Measurements from ENCODE around the gene ZNF761. TPM values are rescaled to one million over a fixed set of nuclear protein-coding genes. Genes with fewer than 3 reads are reported as not detected.
A peak's percentile ranks its signal among the peaks of the same experiment; 100 is the strongest.
"Not testable (repeated sequence)": the region's sequence is repeated elsewhere in the genome, so short reads cannot be mapped to it uniquely, and the experiment has no call there.

The ZNF761 gene
- total RNA-seq, 1 experiment from 2014 or later = 29.6 TPM

- DNase-seq = peak; percentile 92
- H3K9me3 ChIP-seq (ENCODE audit: low read length) = no peaks in the 10 kb centered on the region
- H3K4me3 ChIP-seq (ENCODE audit: low read length) = no peak overlapping the region
- no peak overlapping the region for H3K9ac ChIP-seq (ENCODE audit: low read length)
- no peak overlapping the region for H3K27ac ChIP-seq (ENCODE audit: low read length)
- no peaks in the 10 kb centered on the region for H3K36me3 ChIP-seq (ENCODE audit: insufficient read depth, low read length)
- no peaks in the 10 kb centered on the region for H3K4me1 ChIP-seq (ENCODE audit: low read length)
- no peaks in the 10 kb centered on the region for H3K79me2 ChIP-seq (ENCODE audit: low read length)
- H2AFZ ChIP-seq (ENCODE audit: low read length) = no peak overlapping the region
- no peaks in the 10 kb centered on the region for H3K9me2 ChIP-seq (replicated peaks; ENCODE audit: insufficient read depth, low read length)
- H3K4me2 ChIP-seq (ENCODE audit: low read depth, low read length, poor library complexity, severe bottlenecking) = no peak overlapping the region
- H3K27me3 ChIP-seq (ENCODE audit: low read length) = no peaks in the 10 kb centered on the region
- no peaks in the 10 kb centered on the region for H4K20me1 ChIP-seq (ENCODE audit: insufficient read depth, low read depth, low read length)
Observed at GRCh38 chr19:53424968-53425597, 6.7 kb upstream of the ZNF761 start.

GRCh38 chr19:53432088-53432661 is 391 bp downstream of the ZNF761 start:
- DNase-seq = peak; percentile 73
- Histone ChIP-seq H3K4me3 (ENCODE audit: low read length) (peak overlapping the region; percentile 99), H3K9me3 (ENCODE audit: low read length) (peaks cover 23% of the 10 kb centered on the region), H3K27ac (ENCODE audit: low read length) (no peak overlapping the region), H3K4me1 (ENCODE audit: low read length) (peaks cover 9% of the 10 kb centered on the region), H3K9me2 (replicated peaks; ENCODE audit: insufficient read depth, low read length) (no peaks in the 10 kb centered on the region), H4K20me1 (ENCODE audit: insufficient read depth, low read depth, low read length) (no peaks in the 10 kb centered on the region), H3K27me3 (ENCODE audit: low read length) (no peaks in the 10 kb centered on the region), H2AFZ (ENCODE audit: low read length) (peak overlapping the region; percentile 78; the same call in 1 of the 2 replicates), H3K36me3 (ENCODE audit: insufficient read depth, low read length) (peaks cover 41% of the 10 kb centered on the region), H3K79me2 (ENCODE audit: low read length) (peaks cover 48% of the 10 kb centered on the region), H3K9ac (ENCODE audit: low read length) (peak overlapping the region; percentile 90), H3K4me2 (ENCODE audit: low read depth, low read length, poor library complexity, severe bottlenecking) (peak overlapping the region; percentile 96)

- H3K4me1 ChIP-seq (ENCODE audit: low read length); DNase-seq; H3K27ac ChIP-seq (ENCODE audit: low read length); H3K4me2 ChIP-seq (ENCODE audit: low read depth, low read length, poor library complexity, severe bottlenecking); H3K27me3 ChIP-seq (ENCODE audit: low read length); H2AFZ ChIP-seq (ENCODE audit: low read length); H4K20me1 ChIP-seq (ENCODE audit: insufficient read depth, low read depth, low read length); H3K4me3 ChIP-seq (ENCODE audit: low read length); H3K9me2 ChIP-seq (replicated peaks; ENCODE audit: insufficient read depth, low read length); H3K9ac ChIP-seq (ENCODE audit: low read length): not testable (repeated sequence)
- H3K9me3 ChIP-seq (ENCODE audit: low read length) = peaks cover 32% of the 10 kb centered on the region
- H3K36me3 ChIP-seq (ENCODE audit: insufficient read depth, low read length) = peaks cover 80% of the 10 kb centered on the region
- H3K79me2 ChIP-seq (ENCODE audit: low read length) = peaks cover 10% of the 10 kb centered on the region
Observed at GRCh38 chr19:53443809-53444208, 12.0 kb downstream of the ZNF761 start.

- not testable (repeated sequence) for H4K20me1 ChIP-seq (ENCODE audit: insufficient read depth, low read depth, low read length); H3K4me2 ChIP-seq (ENCODE audit: low read depth, low read length, poor library complexity, severe bottlenecking); H3K4me1 ChIP-seq (ENCODE audit: low read length); H3K79me2 ChIP-seq (ENCODE audit: low read length); H3K27ac ChIP-seq (ENCODE audit: low read length); H2AFZ ChIP-seq (ENCODE audit: low read length); H3K4me3 ChIP-seq (ENCODE audit: low read length); DNase-seq; H3K9me2 ChIP-seq (replicated peaks; ENCODE audit: insufficient read depth, low read length); H3K9ac ChIP-seq (ENCODE audit: low read length); H3K27me3 ChIP-seq (ENCODE audit: low read length)
- H3K36me3 ChIP-seq (ENCODE audit: insufficient read depth, low read length) = peaks cover 90% of the 10 kb centered on the region
- peaks cover 38% of the 10 kb centered on the region for H3K9me3 ChIP-seq (ENCODE audit: low read length)
Observed at GRCh38 chr19:53447196-53447595, 15.4 kb downstream of the ZNF761 start.

- peaks cover 75% of the 10 kb centered on the region for H3K36me3 ChIP-seq (ENCODE audit: insufficient read depth, low read length)
Observed at GRCh38 chr19:53455828-53456227, 24.0 kb downstream of the ZNF761 start.

GRCh38 chr19:53460131-53460721 is 28.4 kb downstream of the ZNF761 start:
- not testable (repeated sequence) for H2AFZ ChIP-seq (ENCODE audit: low read length); H3K9ac ChIP-seq (ENCODE audit: low read length); H3K79me2 ChIP-seq (ENCODE audit: low read length); H3K27ac ChIP-seq (ENCODE audit: low read length); H3K9me2 ChIP-seq (replicated peaks; ENCODE audit: insufficient read depth, low read length); H3K4me1 ChIP-seq (ENCODE audit: low read length); H3K4me3 ChIP-seq (ENCODE audit: low read length); H4K20me1 ChIP-seq (ENCODE audit: insufficient read depth, low read depth, low read length); DNase-seq; H3K27me3 ChIP-seq (ENCODE audit: low read length); H3K4me2 ChIP-seq (ENCODE audit: low read depth, low read length, poor library complexity, severe bottlenecking)
- peaks cover 43% of the 10 kb centered on the region for H3K9me3 ChIP-seq (ENCODE audit: low read length)
- H3K36me3 ChIP-seq (ENCODE audit: insufficient read depth, low read length) = peaks cover 32% of the 10 kb centered on the region

More at GRCh38 chr19:53455828-53456227, 24.0 kb downstream of the ZNF761 start:
- no peak for DNase-seq
- H3K79me2 ChIP-seq (ENCODE audit: low read length) = no peaks in the 10 kb centered on the region
- peaks cover 65% of the 10 kb centered on the region for H3K9me3 ChIP-seq (ENCODE audit: low read length)
- H3K4me3 ChIP-seq (ENCODE audit: low read length) = no peak overlapping the region
- H2AFZ ChIP-seq (ENCODE audit: low read length) = no peak overlapping the region
- H3K27me3 ChIP-seq (ENCODE audit: low read length) = no peaks in the 10 kb centered on the region
- H3K4me1 ChIP-seq (ENCODE audit: low read length) = no peaks in the 10 kb centered on the region
- H4K20me1 ChIP-seq (ENCODE audit: insufficient read depth, low read depth, low read length) = no peaks in the 10 kb centered on the region
- no peaks in the 10 kb centered on the region for H3K9me2 ChIP-seq (replicated peaks; ENCODE audit: insufficient read depth, low read length)
- no peak overlapping the region for H3K27ac ChIP-seq (ENCODE audit: low read length)
- no peak overlapping the region for H3K9ac ChIP-seq (ENCODE audit: low read length)
- no peak overlapping the region for H3K4me2 ChIP-seq (ENCODE audit: low read depth, low read length, poor library complexity, severe bottlenecking)

- Histone ChIP-seq H3K4me1 (ENCODE audit: low read length) (no peaks in the 10 kb centered on the region), H3K79me2 (ENCODE audit: low read length) (no peaks in the 10 kb centered on the region), H3K27me3 (ENCODE audit: low read length) (no peaks in the 10 kb centered on the region), H3K4me2 (ENCODE audit: low read depth, low read length, poor library complexity, severe bottlenecking) (no peak overlapping the region), H3K4me3 (ENCODE audit: low read length) (no peak overlapping the region), H3K27ac (ENCODE audit: low read length) (no peak overlapping the region), H3K9me2 (replicated peaks; ENCODE audit: insufficient read depth, low read length) (no peaks in the 10 kb centered on the region), H3K36me3 (ENCODE audit: insufficient read depth, low read length) (peaks cover 16% of the 10 kb centered on the region), H4K20me1 (ENCODE audit: insufficient read depth, low read depth, low read length) (no peaks in the 10 kb centered on the region), H2AFZ (ENCODE audit: low read length) (no peak overlapping the region), H3K9ac (ENCODE audit: low read length) (no peak overlapping the region), H3K9me3 (ENCODE audit: low read length) (peaks cover 27% of the 10 kb centered on the region)
- no peak for DNase-seq
Observed at GRCh38 chr19:53461866-53462265, 30.1 kb downstream of the ZNF761 start.

GRCh38 chr19:53462861-53463260 is 31.1 kb downstream of the ZNF761 start:
- no peak for DNase-seq
- Histone ChIP-seq H3K9ac (ENCODE audit: low read length) (no peak overlapping the region), H4K20me1 (ENCODE audit: insufficient read depth, low read depth, low read length) (no peaks in the 10 kb centered on the region), H3K27me3 (ENCODE audit: low read length) (no peaks in the 10 kb centered on the region), H3K9me3 (ENCODE audit: low read length) (peaks cover 18% of the 10 kb centered on the region), H3K27ac (ENCODE audit: low read length) (no peak overlapping the region), H2AFZ (ENCODE audit: low read length) (no peak overlapping the region), H3K36me3 (ENCODE audit: insufficient read depth, low read length) (peaks cover 10% of the 10 kb centered on the region; the same call in 1 of the 2 replicates), H3K4me3 (ENCODE audit: low read length) (no peak overlapping the region), H3K79me2 (ENCODE audit: low read length) (peaks cover 3% of the 10 kb centered on the region; the same call in 1 of the 2 replicates), H3K4me2 (ENCODE audit: low read depth, low read length, poor library complexity, severe bottlenecking) (no peak overlapping the region), H3K9me2 (replicated peaks; ENCODE audit: insufficient read depth, low read length) (no peaks in the 10 kb centered on the region), H3K4me1 (ENCODE audit: low read length) (no peaks in the 10 kb centered on the region)

Data from Karpas-422 (cell line).